HFF-Myc (cell line): ENCODE results near the gene PLOD2.

Experiments
- DNase-seq: peaks from one replicate; pipeline ENCODE4 v3.0.0-alpha.2; 2011; ENCODE audit warnings: low read depth; ENCODE audit errors: extremely low read depth
- H3K4me3 ChIP-seq: replicated peaks from 2 replicates; pipeline ENCODE4 v1.5.1; 2011; ENCODE audit warnings: low read depth, mild to moderate bottlenecking, control low read depth, low read length
- TF ChIP-seq, protein P1 (sequence below): IDR thresholded peaks from 2 replicates; pipeline ENCODE4 v1.5.1; 2012; ENCODE audit warnings: mild to moderate bottlenecking, low read depth, low read length, control low read depth; ENCODE audit errors: missing control alignments

The PLOD2 gene

DNA sequence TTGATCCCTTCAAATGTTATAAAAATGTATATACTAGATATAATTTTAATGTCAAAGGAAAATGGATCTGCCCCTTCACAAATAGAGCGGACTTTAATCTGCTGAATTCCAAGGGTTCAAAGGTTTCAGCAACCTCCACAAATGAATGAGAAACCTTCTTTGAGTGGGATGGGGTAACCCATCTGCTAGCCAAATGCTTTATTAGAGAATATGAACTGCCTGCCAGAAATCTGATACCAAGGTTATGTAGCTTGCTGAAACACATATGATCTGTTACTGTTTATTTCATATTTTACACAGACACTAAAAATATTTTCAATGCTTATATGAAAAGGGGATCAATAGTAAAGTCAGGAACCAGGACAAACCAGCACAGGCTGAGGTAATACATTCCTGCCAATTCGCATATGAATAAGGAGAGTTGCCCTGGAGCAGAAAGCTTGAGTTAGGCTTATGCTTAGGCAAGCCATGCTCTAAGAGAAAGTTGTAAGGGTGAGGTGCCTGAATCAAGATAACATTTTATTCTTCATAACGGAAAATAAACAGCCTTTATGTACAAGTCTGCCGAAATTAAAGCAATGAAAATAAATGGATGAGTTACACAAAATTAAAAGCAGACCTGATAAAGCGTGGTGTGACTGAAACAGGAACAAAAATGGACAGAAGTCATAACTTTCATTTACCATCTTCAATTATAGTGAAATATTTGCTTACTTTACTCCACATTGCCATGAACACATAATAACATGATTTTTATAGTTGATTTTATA is 26.5 kb downstream of the PLOD2 start:
- TF ChIP-seq, protein P1, sequence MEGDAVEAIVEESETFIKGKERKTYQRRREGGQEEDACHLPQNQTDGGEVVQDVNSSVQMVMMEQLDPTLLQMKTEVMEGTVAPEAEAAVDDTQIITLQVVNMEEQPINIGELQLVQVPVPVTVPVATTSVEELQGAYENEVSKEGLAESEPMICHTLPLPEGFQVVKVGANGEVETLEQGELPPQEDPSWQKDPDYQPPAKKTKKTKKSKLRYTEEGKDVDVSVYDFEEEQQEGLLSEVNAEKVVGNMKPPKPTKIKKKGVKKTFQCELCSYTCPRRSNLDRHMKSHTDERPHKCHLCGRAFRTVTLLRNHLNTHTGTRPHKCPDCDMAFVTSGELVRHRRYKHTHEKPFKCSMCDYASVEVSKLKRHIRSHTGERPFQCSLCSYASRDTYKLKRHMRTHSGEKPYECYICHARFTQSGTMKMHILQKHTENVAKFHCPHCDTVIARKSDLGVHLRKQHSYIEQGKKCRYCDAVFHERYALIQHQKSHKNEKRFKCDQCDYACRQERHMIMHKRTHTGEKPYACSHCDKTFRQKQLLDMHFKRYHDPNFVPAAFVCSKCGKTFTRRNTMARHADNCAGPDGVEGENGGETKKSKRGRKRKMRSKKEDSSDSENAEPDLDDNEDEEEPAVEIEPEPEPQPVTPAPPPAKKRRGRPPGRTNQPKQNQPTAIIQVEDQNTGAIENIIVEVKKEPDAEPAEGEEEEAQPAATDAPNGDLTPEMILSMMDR, result no peak
- H3K4me3 ChIP-seq, result no peak overlapping the region
- DNase-seq, result no peak

GRCh38 chr3:146133441-146133840 is 27.5 kb downstream of the PLOD2 start:
- no peak for DNase-seq
- TF ChIP-seq, protein P1, result no peak
- no peak overlapping the region for H3K4me3 ChIP-seq

DNA sequence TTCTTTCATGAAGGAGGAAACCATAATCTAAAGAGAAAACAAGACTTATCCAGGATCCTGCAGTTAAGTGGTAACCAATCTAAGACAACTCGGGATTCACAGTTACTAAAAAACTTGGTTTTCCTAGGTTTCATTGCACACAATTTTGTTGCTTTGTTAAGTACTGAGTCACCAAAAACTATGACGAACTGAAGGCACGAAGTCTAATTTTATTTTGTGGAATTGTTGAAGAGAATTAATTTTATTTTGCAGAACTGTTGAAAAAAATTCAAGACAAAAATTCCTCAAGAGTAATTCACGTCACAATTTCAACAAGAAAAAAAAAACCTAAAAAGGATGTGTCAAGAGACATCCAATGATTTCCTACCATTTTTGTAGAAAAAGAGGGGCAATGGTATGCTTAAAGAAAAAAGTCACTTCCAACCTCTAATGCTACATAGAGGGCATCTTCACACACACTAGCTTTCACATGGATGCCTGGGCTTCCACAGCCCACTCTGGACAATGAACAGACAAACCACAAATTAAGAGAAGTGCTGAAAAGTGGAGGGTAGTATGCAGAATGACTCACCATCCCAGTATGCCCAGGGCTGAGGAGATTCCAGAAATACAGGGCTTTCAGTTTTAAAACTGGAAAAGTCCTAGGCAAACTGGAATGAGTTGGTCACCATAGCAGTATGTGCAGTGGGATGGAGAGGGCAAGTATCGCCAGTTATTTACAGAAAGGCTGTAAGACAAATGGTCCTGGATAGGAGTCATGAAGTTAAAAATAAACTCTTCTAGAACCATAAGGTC is 29.2 kb downstream of the PLOD2 start:
- TF ChIP-seq, protein P1, result no peak
- DNase-seq, result peak; percentile 70
- no peak overlapping the region for H3K4me3 ChIP-seq

DNA sequence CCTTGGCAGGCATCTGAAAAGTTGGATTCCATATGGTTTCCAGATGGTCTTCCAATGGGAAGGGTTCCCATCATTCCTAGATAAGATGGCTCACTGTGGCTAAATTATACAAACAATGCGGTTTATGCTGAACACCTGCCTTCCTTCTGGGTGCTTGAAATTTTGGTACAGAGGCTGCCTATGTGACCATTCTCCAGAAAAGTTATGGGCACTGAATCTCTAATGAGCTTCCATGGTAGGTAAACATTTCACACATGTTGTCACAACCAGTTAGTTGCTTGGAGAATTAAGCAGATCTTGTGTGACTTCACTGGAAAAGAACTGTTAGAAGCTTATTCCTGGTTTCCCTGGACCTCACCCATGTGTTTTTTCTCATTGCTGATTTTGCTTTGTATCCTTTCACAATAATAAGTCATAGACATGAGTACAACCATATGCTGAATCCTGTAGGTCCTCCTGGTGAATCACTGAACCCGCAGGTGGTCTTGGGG is 30.1 kb downstream of the PLOD2 start:
- TF ChIP-seq, protein P1, result no peak
- peak; percentile 91 for DNase-seq
- H3K4me3 ChIP-seq, result no peak overlapping the region

GRCh38 chr3:146129750-146130149 is 31.2 kb downstream of the PLOD2 start:
- TF ChIP-seq, protein P1, result no peak
- no peak overlapping the region for H3K4me3 ChIP-seq
- no peak for DNase-seq

DNA sequence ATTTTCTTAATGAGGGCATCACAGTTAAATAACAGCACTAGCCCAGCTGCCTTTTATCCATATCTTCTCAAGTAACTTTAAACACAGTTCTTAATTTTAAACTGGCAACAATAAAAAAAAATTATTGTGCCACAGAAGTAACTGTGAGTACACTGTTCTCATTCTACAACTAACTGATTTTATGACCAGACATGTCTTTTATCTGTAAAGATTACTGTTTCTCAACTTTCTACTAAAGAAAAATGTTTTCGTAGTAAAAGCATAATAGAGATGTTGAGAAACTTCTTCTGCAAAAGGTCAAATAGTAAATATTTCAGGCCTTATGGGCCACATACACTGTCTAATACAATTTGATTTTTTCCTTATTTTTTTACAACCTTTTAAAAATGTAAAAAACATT is 32.0 kb downstream of the PLOD2 start:
- DNase-seq, result no peak
- TF ChIP-seq, protein P1, result no peak
- no peak overlapping the region for H3K4me3 ChIP-seq
